ENCODE data around the gene STK17A. TPM values are rescaled to one million over a fixed set of nuclear protein-coding genes. Genes with fewer than 3 reads are reported as not detected.

STK17A gene
- polyA plus RNA-seq, 1 donor from 2014 or later, result 7.9 TPM

- no peaks in the 10 kb centered on the region for H3K9me3 ChIP-seq (ENCODE audit: low read length)
- no peak overlapping the region for H2AFZ ChIP-seq (ENCODE audit: low read depth, low read length)
- no peak overlapping the region for H3K4me3 ChIP-seq (ENCODE audit: low read length)
- H3K9me2 ChIP-seq (ENCODE audit: insufficient read depth, low read length), result no peaks in the 10 kb centered on the region
- no peaks in the 10 kb centered on the region for H3K79me2 ChIP-seq (replicated peaks; ENCODE audit: insufficient read depth, low read length)
- TF ChIP-seq MXI1 (conservative IDR thresholded peaks at IDR 0.05; ENCODE audit: poor library complexity, severe bottlenecking), result no peak
- no peak for TF ChIP-seq EP300 (conservative IDR thresholded peaks at IDR 0.05; ENCODE audit: poor library complexity, severe bottlenecking)
- no peak for TF ChIP-seq CTCF (IDR thresholded peaks at IDR 0.05; ENCODE audit: poor library complexity, severe bottlenecking)
- TF ChIP-seq REST (IDR thresholded peaks at IDR 0.05; ENCODE audit: borderline replicate concordance), result no peak
- TF ChIP-seq POLR2AphosphoS5 (IDR thresholded peaks at IDR 0.05), result no peak
- no peak for TF ChIP-seq EZH2 (IDR thresholded peaks at IDR 0.05; ENCODE audit: borderline replicate concordance, insufficient read depth, low read length, poor library complexity, severe bottlenecking)
- TF ChIP-seq RAD21 (conservative IDR thresholded peaks at IDR 0.05), result no peak
- TF ChIP-seq TAF1 (IDR thresholded peaks at IDR 0.05; ENCODE audit: low read depth), result no peak
- no peak for TF ChIP-seq SMC3 (conservative IDR thresholded peaks at IDR 0.05; ENCODE audit: poor library complexity)
- H3K4me2 ChIP-seq (ENCODE audit: low read length), result no peak overlapping the region
- H3K27me3 ChIP-seq (ENCODE audit: insufficient read depth, low read depth, low read length), result no peaks in the 10 kb centered on the region
- no peaks in the 10 kb centered on the region for H4K20me1 ChIP-seq (ENCODE audit: insufficient read depth)
- H3F3A ChIP-seq (ENCODE audit: insufficient read depth, low read length, poor library complexity, severe bottlenecking), result no peaks in the 10 kb centered on the region
- no peak overlapping the region for H3K27ac ChIP-seq (ENCODE audit: low read length)
- no peaks in the 10 kb centered on the region for H3K36me3 ChIP-seq (ENCODE audit: insufficient read depth, low read length)
- no peak overlapping the region for H3K9ac ChIP-seq (ENCODE audit: low read length)
These were observed 45.0 kb upstream of the STK17A start for GRCh38 chr7:43537765-43538403.

GRCh38 chr7:43538404-43538771 lies 44.5 kb upstream of the STK17A start:
- no peak for TF ChIP-seq EP300 (conservative IDR thresholded peaks at IDR 0.05; ENCODE audit: poor library complexity, severe bottlenecking)
- no peak for TF ChIP-seq RAD21 (conservative IDR thresholded peaks at IDR 0.05)
- no peak for TF ChIP-seq CTCF (IDR thresholded peaks at IDR 0.05; ENCODE audit: poor library complexity, severe bottlenecking)
- no peak for TF ChIP-seq MXI1 (conservative IDR thresholded peaks at IDR 0.05; ENCODE audit: poor library complexity, severe bottlenecking)
- TF ChIP-seq SMC3 (conservative IDR thresholded peaks at IDR 0.05; ENCODE audit: poor library complexity), result no peak
- TF ChIP-seq TAF1 (IDR thresholded peaks at IDR 0.05; ENCODE audit: low read depth), result no peak
- no peak for TF ChIP-seq POLR2AphosphoS5 (IDR thresholded peaks at IDR 0.05)
- no peak for TF ChIP-seq EZH2 (IDR thresholded peaks at IDR 0.05; ENCODE audit: borderline replicate concordance, insufficient read depth, low read length, poor library complexity, severe bottlenecking)
- TF ChIP-seq REST (IDR thresholded peaks at IDR 0.05; ENCODE audit: borderline replicate concordance), result no peak
- H3K79me2 ChIP-seq (replicated peaks; ENCODE audit: insufficient read depth, low read length), result no peaks in the 10 kb centered on the region
- no peaks in the 10 kb centered on the region for H3K36me3 ChIP-seq (ENCODE audit: insufficient read depth, low read length)
- no peaks in the 10 kb centered on the region for H3F3A ChIP-seq (ENCODE audit: insufficient read depth, low read length, poor library complexity, severe bottlenecking)
- H3K4me3 ChIP-seq (ENCODE audit: low read length), result no peak overlapping the region
- H3K9me3 ChIP-seq (ENCODE audit: low read length), result no peaks in the 10 kb centered on the region
- no peak overlapping the region for H3K9ac ChIP-seq (ENCODE audit: low read length)
- H4K20me1 ChIP-seq (ENCODE audit: insufficient read depth), result no peaks in the 10 kb centered on the region
- no peaks in the 10 kb centered on the region for H3K27me3 ChIP-seq (ENCODE audit: insufficient read depth, low read depth, low read length)
- no peak overlapping the region for H3K27ac ChIP-seq (ENCODE audit: low read length)
- H2AFZ ChIP-seq (ENCODE audit: low read depth, low read length), result no peak overlapping the region
- H3K9me2 ChIP-seq (ENCODE audit: insufficient read depth, low read length), result no peaks in the 10 kb centered on the region
- no peak overlapping the region for H3K4me2 ChIP-seq (ENCODE audit: low read length)
